H9 (cell line): ENCODE measurements around the gene LRRC10. TPM values are rescaled to one million over a fixed set of nuclear protein-coding genes. Genes with fewer than 3 reads are reported as not detected.

Experiments
- DNase-seq: peaks from one replicate; pipeline ENCODE4 v3.0.0-alpha.2; 2017
- H2AFZ ChIP-seq: one replicate; pipeline ENCODE4 v1.6.1; 2013; ENCODE audit warnings: mild to moderate bottlenecking, low read length, control low read depth, moderate library complexity
- H2AK5ac ChIP-seq: 2 replicates; pipeline ENCODE4 v1.6.1; 2013; ENCODE audit warnings: low read length, control low read depth, mixed read lengths; ENCODE audit not compliant: insufficient read length
- H2BK120ac ChIP-seq: one replicate; pipeline ENCODE4 v1.6.1; 2013; ENCODE audit warnings: low read depth, mild to moderate bottlenecking, low read length, control low read depth, inconsistent platforms; ENCODE audit not compliant: poor library complexity, severe bottlenecking
- H2BK12ac ChIP-seq: 2 replicates; pipeline ENCODE4 v1.6.1; 2013; ENCODE audit warnings: low read length, control low read depth, mixed read lengths, low read depth; ENCODE audit not compliant: insufficient read length
- H2BK15ac ChIP-seq: 2 replicates; pipeline ENCODE4 v1.6.1; 2013; ENCODE audit warnings: low read depth, low read length, control low read depth
- H2BK20ac ChIP-seq: one replicate; pipeline ENCODE4 v1.6.1; 2013; ENCODE audit warnings: low read depth, mild to moderate bottlenecking, low read length, control low read depth, inconsistent platforms; ENCODE audit not compliant: poor library complexity, severe bottlenecking
- H2BK5ac ChIP-seq: 2 replicates; pipeline ENCODE4 v1.6.1; 2013; ENCODE audit warnings: low read length, control low read depth, mixed read lengths; ENCODE audit not compliant: insufficient read length
- H3K14ac ChIP-seq: 2 replicates; pipeline ENCODE4 v1.6.1; 2013; ENCODE audit warnings: low read length, control low read depth; ENCODE audit not compliant: insufficient read depth
- H3K18ac ChIP-seq: 2 replicates; pipeline ENCODE4 v1.6.1; 2013; ENCODE audit warnings: low read depth, mild to moderate bottlenecking, mixed read lengths, low read length, control low read depth; ENCODE audit not compliant: insufficient read length
- H3K23ac ChIP-seq: 2 replicates; pipeline ENCODE4 v1.6.1; 2013; ENCODE audit warnings: low read length, control low read depth, mixed read lengths, low read depth; ENCODE audit not compliant: insufficient read length
- H3K23me2 ChIP-seq: 2 replicates; pipeline ENCODE4 v1.6.1; 2013; ENCODE audit warnings: low read depth, mild to moderate bottlenecking, mixed read lengths, low read length, control low read depth; ENCODE audit not compliant: insufficient read length, poor library complexity, severe bottlenecking
- H3K27ac ChIP-seq: 2 replicates; pipeline ENCODE4 v1.5.1; 2013; ENCODE audit warnings: low read length, control low read depth, mixed read lengths, low read depth; ENCODE audit not compliant: insufficient read length
- H3K27me3 ChIP-seq: 2 replicates; pipeline ENCODE4 v1.6.1; 2013; ENCODE audit warnings: low read length, control low read depth, inconsistent platforms; ENCODE audit not compliant: insufficient read depth
- H3K4ac ChIP-seq: 2 replicates; pipeline ENCODE4 v1.6.1; 2013; ENCODE audit warnings: low read depth, mild to moderate bottlenecking, control low read depth, inconsistent platforms, low read length, moderate library complexity
- H3K4me1 ChIP-seq: 2 replicates; pipeline ENCODE4 v1.6.1; 2013; ENCODE audit warnings: low read length, control low read depth, inconsistent platforms; ENCODE audit not compliant: insufficient read depth
- H3K4me2 ChIP-seq: 2 replicates; pipeline ENCODE4 v1.6.1; 2013; ENCODE audit warnings: low read length, control low read depth, mixed read lengths; ENCODE audit not compliant: insufficient read length, insufficient read depth
- H3K56ac ChIP-seq: 2 replicates; pipeline ENCODE4 v1.6.1; 2013; ENCODE audit warnings: low read depth, mild to moderate bottlenecking, mixed read lengths, low read length, control low read depth; ENCODE audit not compliant: insufficient read length
- H3K79me1 ChIP-seq: 2 replicates; pipeline ENCODE4 v1.6.1; 2013; ENCODE audit warnings: low read depth, mild to moderate bottlenecking, moderate library complexity, low read length, control low read depth, inconsistent platforms; ENCODE audit not compliant: insufficient read depth, poor library complexity, severe bottlenecking
- H3K79me2 ChIP-seq: 2 replicates; pipeline ENCODE4 v1.6.1; 2013; ENCODE audit warnings: low read length, control low read depth, inconsistent platforms; ENCODE audit not compliant: insufficient read depth
- H3K9ac ChIP-seq: 2 replicates; pipeline ENCODE4 v1.6.1; 2013; ENCODE audit warnings: low read length, control low read depth, mixed read lengths; ENCODE audit not compliant: insufficient read length; ENCODE audit errors: extremely low read depth
- H3K9me3 ChIP-seq: one replicate; pipeline ENCODE4 v1.6.1; 2013; ENCODE audit warnings: low read depth, low read length, inconsistent platforms; ENCODE audit not compliant: control insufficient read depth
- H3T11ph ChIP-seq: one replicate; pipeline ENCODE4 v1.6.1; 2013; ENCODE audit warnings: mild to moderate bottlenecking, low read length, control low read depth, inconsistent platforms
- H4K20me1 ChIP-seq: one replicate; pipeline ENCODE4 v1.6.1; 2013; ENCODE audit not compliant: control insufficient read depth, insufficient read length, insufficient read depth
- H4K5ac ChIP-seq: 2 replicates; pipeline ENCODE4 v1.6.1; 2013; ENCODE audit warnings: low read depth, mild to moderate bottlenecking, mixed read lengths, low read length, control low read depth; ENCODE audit not compliant: insufficient read length
- H4K8ac ChIP-seq: replicated peaks from 2 replicates; pipeline ENCODE4 v1.6.1; 2013; ENCODE audit warnings: low read length, control low read depth, mixed read lengths, low read depth; ENCODE audit not compliant: insufficient read length
- H4K91ac ChIP-seq: 2 replicates; pipeline ENCODE4 v1.6.1; 2013; ENCODE audit warnings: low read depth, mild to moderate bottlenecking, moderate library complexity, mixed read lengths, low read length, control low read depth; ENCODE audit not compliant: insufficient read length
- H3K27ac Mint-ChIP-seq, 3 experiments: 2 replicates in 2 of 3; 3 replicates in 1 of 3; pipeline ENCODE4 v1.8.0; 2020 to 2021; ENCODE audit warnings: mixed read lengths in 3 of 3, mild to moderate bottlenecking in 1 of 3, moderate library complexity in 1 of 3
- H3K27me3 Mint-ChIP-seq: 2 replicates; pipeline ENCODE4 v1.8.0; 2021; ENCODE audit warnings: low read depth, mild to moderate bottlenecking, moderate library complexity, mixed read lengths
- H3K36me3 Mint-ChIP-seq, 3 experiments: 2 replicates in 2 of 3; 3 replicates in 1 of 3; pipeline ENCODE4 v1.8.0; 2020 to 2021; ENCODE audit warnings: low read depth in 3 of 3, mixed read lengths in 3 of 3; ENCODE audit not compliant: insufficient read depth in 1 of 3
- H3K4me1 Mint-ChIP-seq, 2 experiments: 2 replicates each; pipeline ENCODE4 v1.8.0; 2020; ENCODE audit warnings: mixed read lengths in 2 of 2
- H3K4me3 Mint-ChIP-seq, 2 experiments: 2 replicates in 1 of 2; 3 replicates in 1 of 2; pipeline ENCODE4 v1.8.0; 2020 to 2021; ENCODE audit warnings: mild to moderate bottlenecking in 2 of 2, mixed read lengths in 2 of 2, moderate library complexity in 1 of 2
- H3K9me3 Mint-ChIP-seq, 2 experiments: 2 replicates in 1 of 2; 3 replicates in 1 of 2; pipeline ENCODE4 v1.8.0; 2020; ENCODE audit warnings: mild to moderate bottlenecking in 2 of 2, mixed read lengths in 2 of 2, moderate library complexity in 1 of 2
- CTCF ChIP-seq: fragments of 200-600 bp; sonication (generic); conservative IDR thresholded peaks from 3 replicates; pipeline ENCODE4 v1.8.0; 2021; ENCODE audit warnings: antibody characterized with exemption, mild to moderate bottlenecking
- WGBS: extraction: QIAGEN DNeasy Blood & Tissue Kit; methylation state at CpG from one replicate; pipeline ENCODE4 v1.1.7; 2013; ENCODE audit warnings: missing lambda C conversion rate, low lambda C conversion rate, mixed read lengths; ENCODE audit not compliant: insufficient read length; ENCODE audit errors: extremely low coverage; 5-methylcytosine and 5-hydroxymethylcytosine counted together
- total RNA-seq: library from RNA; stranded (reverse); gene quantifications from 2 replicates; pipeline ENCODE4 v1.2.1, GENCODE V29; 2021

Gene LRRC10
- total RNA-seq, 1 experiment from 2014 or later = not detected

GRCh38 chr12:69645031-69645430 is 34.3 kb upstream of the LRRC10 start:
- WGBS = no CpG with 5 or more reads among the region's 2 CpGs
- no peak overlapping the region for H2AFZ ChIP-seq
- H3K27me3 ChIP-seq = no peaks in the 10 kb centered on the region
- no peaks in the 10 kb centered on the region for H3K36me3 Mint-ChIP-seq
- H4K8ac ChIP-seq = no peak overlapping the region
- H2BK15ac ChIP-seq = no peak overlapping the region
- no peak overlapping the region for H3K56ac ChIP-seq
- no peaks in the 10 kb centered on the region for H3K23me2 ChIP-seq
- H3K4me1 Mint-ChIP-seq = no peaks in the 10 kb centered on the region
- H3K4me1 ChIP-seq = no peaks in the 10 kb centered on the region
- H3K18ac ChIP-seq = no peak overlapping the region
- H3T11ph ChIP-seq = no peak overlapping the region
- no peak overlapping the region; a peak in 1 of 5 replicates for H3K4me3 Mint-ChIP-seq
- H3K9me3 Mint-ChIP-seq = no peaks in the 10 kb centered on the region
- TF ChIP-seq CTCF = no peak
- DNase-seq = no peak
- no peak overlapping the region for H2AK5ac ChIP-seq
- H3K27ac ChIP-seq = no peak overlapping the region
- H3K4me2 ChIP-seq = no peak overlapping the region
- H3K79me2 ChIP-seq = no peaks in the 10 kb centered on the region
- no peak overlapping the region for H4K5ac ChIP-seq
- no peaks in the 10 kb centered on the region for H3K79me1 ChIP-seq
- H3K9me3 ChIP-seq = no peaks in the 10 kb centered on the region
- no peak overlapping the region for H3K27ac Mint-ChIP-seq
- no peak overlapping the region for H2BK12ac ChIP-seq
- no peaks in the 10 kb centered on the region; the same call in 1 of the 2 replicates for H3K27me3 Mint-ChIP-seq
- H2BK20ac ChIP-seq = no peak overlapping the region
- no peak overlapping the region for H3K23ac ChIP-seq
- no peak overlapping the region for H3K14ac ChIP-seq
- H2BK120ac ChIP-seq = no peak overlapping the region
- H4K91ac ChIP-seq = no peak overlapping the region
- H3K9ac ChIP-seq = no peak overlapping the region
- no peak overlapping the region for H3K4ac ChIP-seq
- no peak overlapping the region for H2BK5ac ChIP-seq
- H4K20me1 ChIP-seq = no peaks in the 10 kb centered on the region
